SU-DHL-6 (cell line): ENCODE results near the gene ERBB4.

Experiments
- H2AFZ ChIP-seq: fragments of 200-600 bp; sonication (generic); 2 replicates; pipeline ENCODE4 v1.6.1; 2014; ENCODE audit warnings: low read depth, mild to moderate bottlenecking, moderate library complexity, mixed read lengths, antibody characterized with exemption, low read length; ENCODE audit not compliant: severe bottlenecking
- H3F3A ChIP-seq: fragments of 200-600 bp; shearing (Covaris generic); 2 replicates; pipeline ENCODE4 v1.6.0; 2016; ENCODE audit warnings: antibody characterized with exemption, mild to moderate bottlenecking; ENCODE audit not compliant: insufficient read depth
- H3K27ac ChIP-seq: fragments of 200-600 bp; sonication (generic); 2 replicates; pipeline ENCODE4 v1.5.1; 2016; ENCODE audit warnings: low read depth, mild to moderate bottlenecking, low read length, moderate library complexity, mixed read lengths
- H3K27me3 ChIP-seq: fragments of 200-600 bp; sonication (generic), shearing (Covaris generic); 2 replicates; pipeline ENCODE4 v1.6.0; 2014; ENCODE audit warnings: mild to moderate bottlenecking, low read length
- H3K36me3 ChIP-seq: fragments of 200-600 bp; sonication (generic); 2 replicates; pipeline ENCODE4 v1.6.1; 2014; ENCODE audit warnings: mild to moderate bottlenecking, low read length, mixed read lengths
- H3K4me2 ChIP-seq: fragments of 300-600, 200-600 bp; shearing (Covaris generic), sonication (generic); 2 replicates; pipeline ENCODE4 v1.6.0; 2014; ENCODE audit warnings: low read length, low read depth, mild to moderate bottlenecking; ENCODE audit not compliant: poor library complexity, severe bottlenecking
- H3K4me3 ChIP-seq: fragments of 200-600 bp; sonication (generic); 2 replicates; pipeline ENCODE4 v1.5.1; 2014; ENCODE audit warnings: antibody characterized with exemption, low read length, mild to moderate bottlenecking, mixed read lengths; ENCODE audit not compliant: insufficient read depth, poor library complexity, severe bottlenecking
- H3K79me2 ChIP-seq: fragments of 200-600 bp; sonication (generic); 2 replicates; pipeline ENCODE4 v1.6.1; 2014; ENCODE audit warnings: mild to moderate bottlenecking, low read length, moderate library complexity; ENCODE audit not compliant: insufficient read depth
- H3K9ac ChIP-seq: fragments of 200-600 bp; sonication (generic); 2 replicates; pipeline ENCODE4 v1.7.0; 2014; ENCODE audit warnings: mild to moderate bottlenecking, low read length
- H3K9me2 ChIP-seq: fragments of 200-600 bp; sonication (generic); replicated peaks from 2 replicates; pipeline ENCODE4 v1.6.1; 2014; ENCODE audit warnings: low read length; ENCODE audit not compliant: insufficient read depth
- H3K9me3 ChIP-seq: fragments of 200-600 bp; sonication (generic); 2 replicates; pipeline ENCODE4 v1.6.1; 2014; ENCODE audit warnings: low read length, mixed read lengths; ENCODE audit not compliant: insufficient read depth
- H4K20me1 ChIP-seq: fragments of 200-600 bp; sonication (generic); 2 replicates; pipeline ENCODE4 v1.6.1; 2014; ENCODE audit warnings: low read depth, mild to moderate bottlenecking, antibody characterized with exemption, low read length, moderate library complexity, mixed read lengths
- CTCF ChIP-seq: fragments of 200-600 bp; sonication (generic); IDR thresholded peaks from one replicate; pipeline ENCODE4 v1.5.1; 2017; ENCODE audit warnings: antibody characterized with exemption, mild to moderate bottlenecking, low read length, moderate library complexity; ENCODE audit not compliant: insufficient read depth, poor library complexity, severe bottlenecking
- EZH2phosphoT487 ChIP-seq: fragments of 200-600 bp; sonication (generic), shearing (Covaris generic); conservative IDR thresholded peaks from 2 replicates; pipeline ENCODE4 v1.6.1; 2018; ENCODE audit warnings: mild to moderate bottlenecking, antibody characterized with exemption, low read length, moderate library complexity, mixed read lengths

The ERBB4 gene

GRCh38 chr2:212033888-212034287 is 504.7 kb downstream of the ERBB4 start:
- Histone ChIP-seq H3K9ac (no peak overlapping the region), H2AFZ (no peak overlapping the region), H3K9me2 (no peaks in the 10 kb centered on the region), H4K20me1 (no peaks in the 10 kb centered on the region), H3K4me3 (no peak overlapping the region), H3K27ac (no peak overlapping the region), H3K4me2 (no peak overlapping the region), H3F3A (no peaks in the 10 kb centered on the region), H3K79me2 (no peaks in the 10 kb centered on the region), H3K27me3 (no peaks in the 10 kb centered on the region), H3K9me3 (no peaks in the 10 kb centered on the region), H3K36me3 (no peaks in the 10 kb centered on the region)
- TF ChIP-seq EZH2phosphoT487: no peak
- TF ChIP-seq CTCF: no peak

- no peak overlapping the region for H3K27ac ChIP-seq
- H4K20me1 ChIP-seq: no peaks in the 10 kb centered on the region
- no peaks in the 10 kb centered on the region for H3K36me3 ChIP-seq
- H3K9me3 ChIP-seq: no peaks in the 10 kb centered on the region
- H2AFZ ChIP-seq: no peak overlapping the region
- H3K4me2 ChIP-seq: no peak overlapping the region
- no peak overlapping the region for H3K9ac ChIP-seq
- TF ChIP-seq CTCF (no peak), EZH2phosphoT487 (no peak)
- no peaks in the 10 kb centered on the region for H3K9me2 ChIP-seq
- no peak overlapping the region for H3K4me3 ChIP-seq
- H3K27me3 ChIP-seq: no peaks in the 10 kb centered on the region
- no peaks in the 10 kb centered on the region for H3K79me2 ChIP-seq
- H3F3A ChIP-seq: no peaks in the 10 kb centered on the region
These were observed 505.9 kb downstream of the ERBB4 start for GRCh38 chr2:212032536-212033219.

GRCh38 chr2:212032032-212032431 is 506.6 kb downstream of the ERBB4 start:
- TF ChIP-seq CTCF (no peak), EZH2phosphoT487 (no peak)
- no peak overlapping the region for H3K9ac ChIP-seq
- H3F3A ChIP-seq: no peaks in the 10 kb centered on the region
- no peak overlapping the region for H3K27ac ChIP-seq
- H3K27me3 ChIP-seq: no peaks in the 10 kb centered on the region
- no peaks in the 10 kb centered on the region for H4K20me1 ChIP-seq
- no peak overlapping the region for H3K4me2 ChIP-seq
- no peak overlapping the region for H2AFZ ChIP-seq
- H3K9me3 ChIP-seq: no peaks in the 10 kb centered on the region
- no peaks in the 10 kb centered on the region for H3K9me2 ChIP-seq
- no peaks in the 10 kb centered on the region for H3K79me2 ChIP-seq
- H3K36me3 ChIP-seq: no peaks in the 10 kb centered on the region
- H3K4me3 ChIP-seq: no peak overlapping the region
